Stimulated activated CD4-positive, alpha-beta T cell treated with anti-CD3 and anti-CD28 coated beads, TNF-alpha, amount 100 ng/mL, for 4 hours (primary cell): ENCODE data around the gene TMA7.
A peak's percentile ranks its signal among the peaks of the same experiment; 100 is the strongest.
"Not testable (repeated sequence)": the region's sequence is repeated elsewhere in the genome, so short reads cannot be mapped to it uniquely, and the experiment has no call there.

Experiments used
- DNase-seq, 3 experiments: peaks; one replicate each; pipeline ENCODE4 v3.0.0-alpha.2; 2020; ENCODE audit warnings: low read depth in 3 of 3

The TMA7 gene

DNA sequence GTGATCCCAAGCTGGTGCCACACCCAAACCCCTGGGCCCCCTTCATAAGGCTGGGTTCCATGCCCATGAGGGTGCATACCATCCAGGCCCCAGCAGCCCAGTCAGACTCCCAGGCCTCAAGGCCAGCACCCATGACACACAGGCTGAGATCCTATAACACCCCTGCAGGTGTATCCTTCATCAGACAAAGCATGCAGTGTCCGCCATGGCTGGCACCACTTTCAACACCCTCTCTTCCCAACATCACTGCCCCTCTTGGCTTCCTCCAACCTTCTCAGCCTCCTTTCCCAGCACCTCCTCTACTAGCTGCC is 3.6 kb upstream of the TMA7 start:
- DNase-seq, result no peak

DNA sequence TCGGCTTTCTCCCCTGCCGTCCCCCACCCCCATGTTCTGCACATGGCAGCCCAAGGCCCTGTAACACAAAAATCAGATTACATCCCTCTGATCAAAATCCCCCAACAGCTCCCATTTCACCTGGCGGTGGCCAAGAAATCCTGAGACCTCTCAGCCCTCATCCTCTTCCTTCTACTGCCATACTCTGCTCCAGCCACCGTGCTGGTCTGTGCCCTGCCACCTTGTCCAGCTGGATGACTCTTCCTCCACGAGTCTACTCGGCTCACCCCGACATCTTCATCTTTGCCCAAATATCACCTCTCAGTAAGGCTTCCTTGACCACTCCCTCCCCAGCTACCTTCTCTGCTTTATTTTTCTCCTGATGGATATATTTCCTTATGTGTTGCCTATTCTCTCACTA is 3.2 kb upstream of the TMA7 start:
- DNase-seq, result no peak

DNA sequence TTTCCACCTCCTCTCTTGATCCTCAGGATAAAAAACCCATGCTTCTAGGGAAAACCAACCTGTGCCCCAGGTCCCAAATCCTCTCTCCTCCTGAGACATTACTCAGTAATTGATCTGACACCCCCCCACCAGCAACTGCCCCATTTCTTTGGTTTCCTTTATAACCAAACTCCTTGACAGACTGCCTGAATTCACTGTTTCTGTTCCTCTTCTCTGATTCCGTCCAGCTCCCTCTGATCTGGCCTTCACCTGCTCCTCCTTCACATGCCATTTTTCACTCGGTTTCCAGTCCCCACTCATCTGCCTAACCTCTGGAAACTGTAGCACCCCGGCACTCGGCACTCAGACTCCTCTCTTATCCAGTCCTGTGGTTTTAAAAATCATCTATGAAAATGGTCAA is 2.2 kb upstream of the TMA7 start:
- no peak for DNase-seq

DNA sequence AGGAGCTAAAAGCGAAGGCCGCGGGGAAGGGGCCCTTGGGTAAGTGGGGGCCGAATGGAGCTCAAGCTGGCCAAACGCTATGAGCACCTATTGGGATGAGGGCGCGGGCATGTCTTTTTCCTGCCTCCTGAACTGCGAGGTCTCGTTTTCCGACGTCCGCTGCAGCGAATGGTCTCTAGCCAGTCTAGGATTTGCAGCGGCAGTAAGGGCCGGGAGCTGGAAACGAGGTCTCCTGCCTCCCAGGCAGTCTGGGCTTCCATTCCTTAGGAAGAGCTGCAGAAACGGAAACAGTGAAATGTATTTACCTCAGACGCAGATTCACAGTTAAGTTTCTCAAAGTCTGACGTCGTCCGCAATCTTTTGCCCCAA is 517 bp downstream of the TMA7 start:
- DNase-seq, result no peak

DNA sequence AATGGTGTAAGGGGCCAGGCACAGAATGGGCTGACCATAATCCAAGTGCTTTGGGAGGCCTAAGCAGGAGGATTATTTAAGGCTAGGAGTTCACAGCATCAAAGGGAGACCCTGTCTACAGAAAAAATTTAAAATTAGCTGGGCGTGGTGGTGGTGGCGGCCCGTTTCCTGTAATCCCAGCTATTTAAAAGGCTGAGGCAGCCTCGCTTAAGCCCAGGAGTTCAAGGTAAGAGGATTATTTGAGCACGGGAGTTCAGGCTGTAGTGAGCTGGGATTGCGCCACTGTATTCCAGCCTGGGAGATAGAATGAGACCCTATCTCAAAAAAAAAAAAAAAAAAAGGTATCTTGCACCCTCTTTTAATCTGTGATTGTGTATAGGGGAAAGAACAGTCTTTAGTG is 1.9 kb downstream of the TMA7 start:
- no peak for DNase-seq

DNA sequence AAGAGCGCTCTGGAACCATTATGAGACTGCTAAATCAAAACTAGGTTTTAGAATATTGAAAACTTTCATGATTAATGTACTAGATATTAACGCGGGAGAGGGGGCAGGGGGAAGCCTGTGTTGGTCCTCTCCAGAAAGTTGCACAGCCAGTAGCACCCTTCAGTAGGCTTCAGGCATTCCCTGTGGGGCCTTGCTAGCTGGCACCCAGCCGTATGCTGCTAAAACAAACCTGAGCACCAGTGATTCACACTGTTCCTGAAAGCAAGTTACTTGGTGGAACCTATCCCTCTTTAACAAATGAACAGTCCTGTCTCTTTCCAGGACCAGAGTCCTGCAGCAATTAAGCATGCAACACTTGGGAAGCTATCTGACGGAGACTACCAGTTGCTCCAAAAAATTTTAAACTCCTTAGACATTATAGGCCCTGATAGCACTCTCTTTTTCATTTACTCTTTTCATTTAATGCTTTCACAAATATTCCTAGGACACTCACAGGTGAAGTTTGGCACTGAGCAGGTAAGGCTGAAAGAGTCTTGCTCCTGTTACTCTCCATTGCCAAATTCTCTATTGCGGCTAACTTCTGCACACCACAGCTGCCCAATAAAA is 5.3 kb downstream of the TMA7 start:
- no peak for DNase-seq

DNA sequence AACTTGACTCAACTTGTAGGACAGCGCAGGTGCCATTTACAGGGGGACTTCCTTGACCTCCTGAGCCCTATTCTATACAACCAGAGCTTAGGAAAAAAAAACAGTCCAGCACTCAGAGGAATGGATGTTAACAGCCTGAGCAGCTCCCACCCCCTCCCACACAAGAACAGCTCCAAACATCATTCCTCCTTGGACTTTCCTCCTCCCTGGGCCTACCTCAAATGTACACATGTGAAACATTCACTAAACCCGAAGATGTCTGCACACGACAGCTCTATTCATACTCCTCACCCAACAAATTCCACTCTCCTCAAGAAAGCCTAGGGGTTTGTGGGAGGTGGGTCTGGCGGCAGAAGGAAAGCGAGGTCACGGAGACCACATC is 6.0 kb downstream of the TMA7 start:
- no peak for DNase-seq

DNA sequence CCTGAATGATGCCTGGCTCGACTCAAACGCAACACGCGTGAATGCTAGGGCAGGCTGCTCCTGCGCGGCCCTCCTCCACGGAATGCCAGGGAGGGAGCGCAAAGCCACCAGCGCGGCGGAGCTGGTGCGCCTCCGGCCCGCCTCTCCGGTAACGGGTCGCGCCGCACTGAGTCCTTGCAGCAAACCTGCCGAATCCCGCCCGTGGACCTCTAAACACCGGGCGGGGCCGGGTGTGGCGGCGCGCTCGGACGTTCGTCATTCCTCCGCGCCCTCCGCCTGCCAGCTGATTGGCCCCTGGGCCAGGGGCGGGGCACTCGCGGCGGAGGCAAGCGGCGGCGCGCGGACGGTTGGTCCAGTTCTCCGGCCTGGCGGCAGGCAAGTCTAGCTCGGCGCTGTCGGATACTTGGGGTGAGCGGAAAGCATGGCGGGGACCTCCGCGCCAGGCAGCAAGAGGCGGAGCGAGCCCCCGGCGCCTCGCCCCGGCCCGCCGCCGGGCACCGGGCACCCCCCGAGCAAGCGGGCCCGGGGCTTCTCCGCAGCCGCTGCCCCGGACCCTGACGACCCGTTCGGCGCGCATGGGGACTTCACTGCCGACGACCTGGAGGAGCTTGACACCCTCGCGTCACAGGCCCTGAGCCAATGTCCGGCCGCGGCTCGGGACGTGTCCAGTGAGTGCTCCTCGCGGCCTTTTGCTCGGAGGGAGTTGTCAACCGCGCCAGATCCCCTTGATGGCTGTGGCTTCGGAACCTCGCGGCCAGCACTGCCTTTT is 6.6 kb downstream of the TMA7 start, which contains the start of gene ATRIP:
Gene ATRIP (plus strand): TSS at position 313 of the 769 bp plus-strand sequence. CDS start 109 bp downstream, at position 422.
- peak; percentile 58 to 74 (median 72) for DNase-seq

DNA sequence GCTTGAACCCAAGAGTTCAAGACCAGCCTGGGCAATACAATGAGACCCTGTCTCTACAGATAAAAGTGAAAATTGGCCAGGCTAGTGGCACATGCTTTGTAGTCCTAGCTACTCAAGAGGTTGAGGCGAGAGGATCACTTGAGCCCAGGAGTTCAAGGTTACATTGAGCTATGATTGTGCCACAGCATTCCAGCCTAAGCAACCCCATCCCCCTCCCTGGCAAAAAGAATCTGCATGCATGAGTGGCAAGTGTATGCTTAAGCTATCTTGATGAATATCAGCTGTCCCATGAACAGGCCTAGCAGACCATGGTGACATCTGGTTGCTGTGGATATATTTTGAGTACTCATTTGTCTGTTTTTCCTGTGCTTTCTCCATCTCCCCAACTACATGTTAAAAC is 11.2 kb downstream of the TMA7 start:
- DNase-seq, result no peak

DNA sequence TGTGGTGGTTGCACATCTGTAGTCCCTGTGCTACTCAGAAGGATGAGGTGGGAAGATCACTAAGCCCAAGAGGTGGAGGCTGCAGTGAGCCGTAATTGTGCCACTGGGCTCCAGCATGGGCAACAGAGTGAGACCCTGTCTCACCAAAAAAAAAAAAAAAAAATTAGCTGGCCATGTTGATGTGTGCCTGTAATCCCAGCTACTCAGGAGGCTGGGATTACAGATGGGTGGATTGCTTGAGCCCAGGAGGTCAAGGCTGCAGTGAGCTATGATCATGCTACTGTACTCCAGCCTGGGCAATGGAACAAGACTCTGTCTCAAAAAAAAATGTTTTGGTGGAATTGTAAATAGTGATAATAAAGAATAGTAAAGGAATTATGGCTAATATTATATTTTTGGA is 16.4 kb downstream of the TMA7 start:
- DNase-seq, result no peak

DNA sequence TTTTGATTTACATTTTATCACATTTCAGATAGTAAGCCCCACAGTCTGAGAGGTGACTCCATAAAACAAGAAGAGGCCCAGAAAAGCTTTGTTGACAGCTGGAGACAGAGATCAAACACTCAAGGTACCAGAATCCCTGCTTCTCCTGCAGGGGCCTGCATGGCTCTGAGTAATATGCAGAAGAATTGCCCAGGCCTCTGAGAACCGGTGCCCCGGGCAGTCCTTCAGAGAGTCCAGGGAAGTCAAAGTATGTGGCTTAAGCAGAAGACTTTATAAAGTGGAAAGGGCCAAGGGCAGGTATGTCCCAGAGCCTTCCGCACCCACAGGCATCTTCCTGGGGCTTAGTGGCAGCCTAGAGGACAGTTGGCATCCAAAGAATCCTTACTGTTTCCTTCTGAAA is 19.3 kb downstream of the TMA7 start:
- no peak for DNase-seq

DNA sequence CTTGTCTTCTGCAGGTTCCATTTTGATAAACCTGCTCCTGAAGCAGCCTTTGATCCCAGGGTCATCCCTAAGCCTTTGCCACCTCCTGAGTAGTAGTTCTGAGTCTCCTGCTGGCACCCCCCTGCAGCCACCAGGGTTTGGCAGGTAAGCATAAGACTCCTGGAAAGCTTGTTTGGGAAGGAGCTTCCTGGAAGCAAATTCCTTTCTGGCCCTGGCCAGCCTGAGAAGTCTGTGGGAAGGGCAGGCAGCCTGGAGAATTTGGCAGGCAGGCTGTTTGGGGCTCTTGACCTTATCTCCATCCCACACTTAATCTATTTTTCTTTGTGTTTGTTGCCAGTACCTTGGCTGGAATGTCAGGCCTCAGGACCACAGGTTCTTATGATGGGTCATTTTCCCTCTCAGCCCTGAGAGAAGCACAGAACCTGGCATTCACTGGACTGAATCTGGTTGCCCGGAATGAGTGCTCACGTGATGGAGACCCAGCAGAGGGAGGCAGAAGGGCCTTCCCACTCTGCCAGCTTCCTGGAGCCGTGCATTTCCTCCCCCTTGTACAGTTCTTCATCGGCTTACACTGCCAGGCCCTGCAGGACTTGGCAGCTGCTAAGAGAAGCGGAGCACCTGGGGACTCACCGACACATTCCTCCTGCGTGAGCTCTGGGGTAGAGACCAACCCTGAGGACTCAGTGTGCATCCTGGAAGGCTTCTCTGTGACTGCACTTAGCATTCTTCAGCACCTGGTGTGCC is 19.9 kb downstream of the TMA7 start:
- DNase-seq, result no peak

DNA sequence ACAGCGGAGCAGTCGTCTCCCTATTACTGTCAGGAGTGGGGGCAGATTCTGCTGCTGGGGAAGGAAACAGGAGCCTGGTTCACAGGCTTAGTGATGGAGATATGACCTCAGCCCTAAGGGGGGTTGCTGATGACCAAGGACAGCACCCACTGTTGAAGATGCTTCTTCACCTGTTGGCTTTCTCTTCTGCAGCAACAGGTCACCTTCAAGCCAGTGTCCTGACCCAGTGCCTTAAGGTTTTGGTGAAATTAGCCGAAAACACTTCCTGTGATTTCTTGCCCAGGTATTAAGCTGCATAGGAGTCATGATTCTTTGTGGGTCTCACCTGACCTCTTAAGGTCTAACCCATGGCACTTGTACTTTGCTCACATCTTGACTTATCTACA is 20.5 kb downstream of the TMA7 start:
- no peak for DNase-seq

DNA sequence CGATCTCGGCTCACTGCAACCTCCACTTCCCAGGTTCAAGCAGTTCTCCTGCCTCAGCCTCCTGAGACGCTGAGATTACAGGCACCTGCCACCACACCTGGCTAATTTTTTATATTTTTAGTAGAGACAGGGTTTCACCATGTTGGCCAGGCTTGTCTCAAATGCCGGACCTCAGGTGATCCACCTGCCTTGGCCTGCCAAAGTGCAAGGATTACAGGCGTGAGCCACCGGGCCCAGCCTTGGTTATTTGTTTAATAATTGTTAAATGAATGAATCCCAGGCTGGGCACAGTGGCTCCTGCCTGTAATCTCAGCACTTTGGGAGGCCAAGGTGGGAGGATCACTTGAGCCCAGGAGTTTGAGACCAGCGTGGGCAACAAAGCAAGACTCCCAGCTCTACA is 21.7 kb downstream of the TMA7 start:
- not testable (repeated sequence) for DNase-seq

DNA sequence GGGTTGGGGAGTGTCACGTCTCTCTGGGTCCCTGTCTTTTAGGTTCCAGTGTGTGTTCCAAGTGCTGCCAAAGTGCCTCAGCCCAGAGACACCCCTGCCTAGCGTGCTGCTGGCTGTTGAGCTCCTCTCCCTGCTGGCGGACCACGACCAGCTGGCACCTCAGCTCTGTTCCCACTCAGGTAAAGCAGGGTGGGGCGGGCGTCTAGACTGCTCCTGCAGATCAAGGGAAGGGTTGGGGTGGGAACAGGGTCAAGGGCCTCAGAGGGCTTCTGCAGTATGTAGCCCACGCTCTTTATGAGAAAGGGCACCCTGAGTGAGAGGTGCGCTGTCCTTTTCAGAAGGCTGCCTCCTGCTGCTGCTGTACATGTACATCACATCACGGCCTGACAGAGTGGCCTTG is 23.6 kb downstream of the TMA7 start:
- DNase-seq, result no peak

DNA sequence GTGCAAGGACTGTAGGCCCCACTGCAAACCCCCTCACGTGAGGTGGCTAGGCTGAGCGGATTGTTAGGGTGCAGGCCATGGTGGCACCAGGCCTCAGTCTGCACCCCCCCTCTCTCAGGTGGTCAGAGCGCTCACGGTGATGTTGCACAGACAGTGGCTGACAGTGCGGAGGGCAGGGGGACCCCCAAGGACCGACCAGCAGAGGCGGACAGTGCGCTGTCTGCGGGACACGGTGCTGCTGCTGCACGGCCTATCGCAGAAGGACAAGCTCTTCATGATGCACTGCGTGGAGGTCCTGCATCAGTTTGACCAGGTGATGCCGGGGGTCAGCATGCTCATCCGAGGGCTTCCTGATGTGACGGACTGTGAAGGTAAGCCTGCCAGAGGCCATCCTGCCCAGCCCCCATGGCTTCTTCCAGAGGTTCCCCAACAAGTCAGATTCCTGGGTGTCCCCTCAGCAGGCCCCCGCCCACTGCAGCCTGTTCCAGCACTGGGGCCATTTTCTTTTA is 24.7 kb downstream of the TMA7 start:
- no peak for DNase-seq

DNA sequence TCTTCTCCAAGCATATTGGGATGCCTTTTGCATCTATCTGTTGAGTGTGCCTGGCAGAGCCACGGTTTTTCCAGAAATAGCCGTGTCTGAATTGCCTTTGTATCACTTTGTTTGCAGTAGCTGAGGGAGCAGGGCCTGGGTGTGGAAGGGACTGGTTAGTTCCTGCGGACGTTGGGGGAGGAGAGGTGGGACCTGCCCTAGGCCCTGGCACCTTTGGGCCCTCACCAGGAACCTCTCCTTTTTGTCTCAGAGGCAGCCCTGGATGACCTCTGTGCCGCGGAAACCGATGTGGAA is 25.1 kb downstream of the TMA7 start:
- DNase-seq, result no peak

DNA sequence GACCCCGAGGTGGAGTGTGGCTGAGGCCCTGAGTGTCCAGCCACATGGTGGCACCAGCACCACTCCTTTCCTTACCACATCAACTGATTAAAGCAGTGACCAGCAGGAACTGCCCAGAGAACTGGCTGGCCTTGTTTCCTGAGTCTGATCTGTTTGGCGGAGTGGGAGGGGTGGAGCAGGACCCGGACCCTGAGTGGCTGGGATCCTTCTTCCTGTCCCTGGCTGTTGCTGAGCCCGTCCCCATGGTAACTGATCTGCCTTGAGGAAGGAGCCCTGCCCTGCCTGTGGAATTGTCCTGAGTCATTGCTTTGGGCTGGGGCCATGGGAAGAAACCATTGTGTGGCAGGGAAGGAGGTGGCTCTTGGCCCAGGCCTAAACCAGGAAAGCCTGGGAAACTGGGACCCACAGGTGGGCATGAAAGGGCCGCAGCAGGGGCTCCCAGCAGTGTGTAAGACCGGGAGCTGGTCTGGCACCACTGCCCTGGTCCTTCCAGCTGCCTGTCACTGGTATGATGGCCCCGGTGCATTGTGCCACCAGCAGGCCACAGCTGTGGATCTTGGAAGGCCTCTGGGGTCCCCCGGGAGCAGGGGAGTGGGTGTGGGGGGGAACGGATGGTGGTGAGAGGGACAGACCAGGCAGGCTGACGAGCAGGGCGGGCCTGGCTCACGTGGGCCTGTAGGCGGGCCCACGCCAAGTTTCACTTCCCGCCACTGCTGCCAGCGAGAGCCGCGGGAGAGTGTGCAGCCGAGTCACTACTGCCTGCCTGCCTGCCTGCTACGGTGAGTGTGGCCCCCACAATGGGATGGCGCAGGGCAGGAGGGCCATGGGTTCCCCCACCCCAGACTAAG is 25.7 kb downstream of the TMA7 start:
- DNase-seq, result peak; percentile 66 to 70 (median 70)

DNA sequence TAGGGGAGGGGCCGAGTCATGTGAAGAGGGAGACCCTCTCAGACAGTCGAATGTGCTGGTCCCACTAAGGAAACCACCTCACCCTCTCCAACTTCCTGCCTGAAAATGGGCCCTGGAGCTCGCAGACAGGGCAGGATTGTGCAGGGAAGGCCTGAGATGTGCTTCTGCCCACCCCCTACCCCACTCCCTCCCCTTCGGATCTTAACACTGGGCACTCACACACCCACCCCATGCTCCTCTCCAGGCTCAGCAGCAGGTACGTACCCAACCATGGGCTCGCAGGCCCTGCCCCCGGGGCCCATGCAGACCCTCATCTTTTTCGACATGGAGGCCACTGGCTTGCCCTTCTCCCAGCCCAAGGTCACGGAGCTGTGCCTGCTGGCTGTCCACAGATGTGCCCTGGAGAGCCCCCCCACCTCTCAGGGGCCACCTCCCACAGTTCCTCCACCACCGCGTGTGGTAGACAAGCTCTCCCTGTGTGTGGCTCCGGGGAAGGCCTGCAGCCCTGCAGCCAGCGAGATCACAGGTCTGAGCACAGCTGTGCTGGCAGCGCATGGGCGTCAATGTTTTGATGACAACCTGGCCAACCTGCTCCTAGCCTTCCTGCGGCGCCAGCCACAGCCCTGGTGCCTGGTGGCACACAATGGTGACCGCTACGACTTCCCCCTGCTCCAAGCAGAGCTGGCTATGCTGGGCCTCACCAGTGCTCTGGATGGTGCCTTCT is 26.5 kb downstream of the TMA7 start:
- no peak for DNase-seq

DNA sequence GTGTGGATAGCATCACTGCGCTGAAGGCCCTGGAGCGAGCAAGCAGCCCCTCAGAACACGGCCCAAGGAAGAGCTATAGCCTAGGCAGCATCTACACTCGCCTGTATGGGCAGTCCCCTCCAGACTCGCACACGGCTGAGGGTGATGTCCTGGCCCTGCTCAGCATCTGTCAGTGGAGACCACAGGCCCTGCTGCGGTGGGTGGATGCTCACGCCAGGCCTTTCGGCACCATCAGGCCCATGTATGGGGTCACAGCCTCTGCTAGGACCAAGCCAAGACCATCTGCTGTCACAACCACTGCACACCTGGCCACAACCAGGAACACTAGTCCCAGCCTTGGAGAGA is 27.0 kb downstream of the TMA7 start:
- DNase-seq, result no peak

DNA sequence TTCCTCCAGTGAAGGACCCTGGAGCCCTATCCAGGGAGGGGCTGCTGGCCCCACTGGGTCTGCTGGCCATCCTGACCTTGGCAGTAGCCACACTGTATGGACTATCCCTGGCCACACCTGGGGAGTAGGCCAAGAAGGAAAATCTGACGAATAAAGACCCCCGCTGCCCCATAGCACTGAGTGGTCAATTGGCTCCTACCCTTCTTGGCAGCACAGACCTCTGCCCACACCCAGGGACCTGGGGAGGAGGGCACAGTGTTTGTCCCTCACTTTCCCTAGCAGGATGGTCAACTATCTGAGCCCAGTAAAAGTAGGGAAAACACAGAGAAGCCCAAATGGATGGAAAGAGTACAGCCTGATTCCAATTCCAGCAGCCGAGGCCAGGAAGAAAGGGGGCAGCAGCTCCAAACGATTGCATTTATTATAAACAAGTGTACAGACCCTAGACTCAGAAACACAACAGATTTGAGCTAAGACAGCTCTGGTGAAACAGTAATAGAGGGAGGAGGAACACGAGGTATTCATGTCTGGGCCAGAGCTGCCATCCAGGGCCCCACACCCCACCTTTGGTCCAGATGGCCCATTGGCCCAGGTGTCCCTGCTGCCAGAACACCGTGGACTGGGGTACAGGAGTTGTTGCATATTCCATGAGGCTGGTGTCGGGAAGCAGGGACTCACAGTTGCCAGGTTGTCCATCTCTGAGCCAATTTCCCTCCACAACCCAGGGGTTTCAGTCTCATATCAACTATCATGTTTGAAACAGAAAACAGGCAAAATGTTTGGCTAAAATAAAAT is 27.6 kb downstream of the TMA7 start:
- no peak for DNase-seq
